Mesodermal cell (in vitro differentiated cells): ENCODE results near the gene CCDC47.

Experiments used
- H3K27ac ChIP-seq: 2 replicates; pipeline ENCODE4 v1.7.0; 2013; ENCODE audit warnings: mild to moderate bottlenecking, low read depth, low read length, moderate library complexity; ENCODE audit not compliant: severe bottlenecking
- H3K36me3 ChIP-seq: 2 replicates; pipeline ENCODE4 v1.7.1; 2013; ENCODE audit warnings: mild to moderate bottlenecking, low read length, moderate library complexity; ENCODE audit not compliant: control insufficient read depth, insufficient read depth
- H3K4me1 ChIP-seq: one replicate; pipeline ENCODE4 v1.7.1; 2013; ENCODE audit warnings: mild to moderate bottlenecking, low read length; ENCODE audit not compliant: insufficient read depth, control insufficient read depth, poor library complexity, severe bottlenecking
- H3K4me3 ChIP-seq: 2 replicates; pipeline ENCODE4 v1.7.0; 2013; ENCODE audit warnings: low read length, control low read depth, mild to moderate bottlenecking; ENCODE audit not compliant: insufficient read depth, poor library complexity, severe bottlenecking; ENCODE audit errors: extremely low read depth
- H3K9me3 ChIP-seq: 2 replicates; pipeline ENCODE4 v1.7.1; 2013; ENCODE audit warnings: mild to moderate bottlenecking, low read length, moderate library complexity; ENCODE audit not compliant: control insufficient read depth
- WGBS, 2 experiments: methylation state at CpG; one replicate each; pipeline ENCODE4 v1.1.5; 2013; ENCODE audit warnings: missing lambda C conversion rate in 2 of 2; ENCODE audit not compliant: insufficient coverage in 2 of 2; 5-methylcytosine and 5-hydroxymethylcytosine counted together

CCDC47 gene

GRCh38 chr17:63704259-63704576, 69.2 kb downstream of the CCDC47 start:
- H3K9me3 ChIP-seq = no peaks in the 10 kb centered on the region
- WGBS, 2 experiments = 97 to 100% methylated on average over 1 to 6 of the region's 11 CpGs
- H3K36me3 ChIP-seq = peaks cover 39% of the 10 kb centered on the region
- peaks cover 21% of the 10 kb centered on the region for H3K4me1 ChIP-seq
- H3K4me3 ChIP-seq = no peak overlapping the region
- H3K27ac ChIP-seq = no peak overlapping the region

- WGBS, 2 experiments = 97 to 98% methylated on average over 10 to 13 of the region's 16 CpGs
- Histone ChIP-seq H3K9me3 (no peaks in the 10 kb centered on the region), H3K4me1 (peaks cover 21% of the 10 kb centered on the region), H3K4me3 (no peak overlapping the region), H3K27ac (no peak overlapping the region), H3K36me3 (peaks cover 34% of the 10 kb centered on the region)
Measured at GRCh38 chr17:63703556-63704258, 69.7 kb downstream of the CCDC47 start.

GRCh38 chr17:63703029-63703428, 70.4 kb downstream of the CCDC47 start:
- no peaks in the 10 kb centered on the region for H3K9me3 ChIP-seq
- H3K27ac ChIP-seq = no peak overlapping the region
- peaks cover 33% of the 10 kb centered on the region for H3K36me3 ChIP-seq
- peaks cover 27% of the 10 kb centered on the region for H3K4me1 ChIP-seq
- 90 to 96% methylated on average over 5 of the region's 5 CpGs for WGBS, 2 experiments
- no peak overlapping the region for H3K4me3 ChIP-seq

- no peak overlapping the region for H3K4me3 ChIP-seq
- 95 to 98% methylated on average over 3 to 5 of the region's 6 CpGs for WGBS, 2 experiments
Measured at GRCh38 chr17:63702721-63703015, 70.7 kb downstream of the CCDC47 start.

GRCh38 chr17:63701868-63702720, 71.3 kb downstream of the CCDC47 start:
- Histone ChIP-seq H3K27ac (no peak overlapping the region), H3K4me1 (peaks cover 36% of the 10 kb centered on the region), H3K4me3 (no peak overlapping the region), H3K9me3 (no peaks in the 10 kb centered on the region), H3K36me3 (peaks cover 39% of the 10 kb centered on the region)
- 89 to 94% methylated on average over 9 to 16 of the region's 19 CpGs for WGBS, 2 experiments

More at GRCh38 chr17:63702721-63703015, 70.7 kb downstream of the CCDC47 start:
- Histone ChIP-seq H3K9me3 (no peaks in the 10 kb centered on the region), H3K4me1 (peaks cover 30% of the 10 kb centered on the region), H3K36me3 (peaks cover 35% of the 10 kb centered on the region), H3K27ac (no peak overlapping the region)

GRCh38 chr17:63701456-63701820, 72.0 kb downstream of the CCDC47 start:
- Histone ChIP-seq H3K36me3 (peaks cover 41% of the 10 kb centered on the region), H3K4me1 (peaks cover 36% of the 10 kb centered on the region), H3K9me3 (no peaks in the 10 kb centered on the region), H3K4me3 (peak overlapping the region; percentile 77), H3K27ac (peak overlapping the region; percentile 88)
- WGBS, 2 experiments = 86 to 89% methylated on average over 7 to 10 of the region's 10 CpGs

GRCh38 chr17:63700528-63701455, 72.6 kb downstream of the CCDC47 start:
- peaks cover 40% of the 10 kb centered on the region for H3K36me3 ChIP-seq
- peak overlapping the region; percentile 88 for H3K27ac ChIP-seq
- H3K4me1 ChIP-seq = peaks cover 36% of the 10 kb centered on the region
- WGBS, 2 experiments = 16 to 17% methylated on average over 72 to 77 of the region's 88 CpGs
- peak overlapping the region; percentile 77 for H3K4me3 ChIP-seq
- no peaks in the 10 kb centered on the region for H3K9me3 ChIP-seq

- 0% methylated on average over 88 to 95 of the region's 133 CpGs for WGBS, 2 experiments
- H3K4me1 ChIP-seq = peaks cover 36% of the 10 kb centered on the region
- H3K27ac ChIP-seq = peak within 1 kb of the TSS; percentile 88
- H3K9me3 ChIP-seq = no peaks in the 10 kb centered on the region
- H3K4me3 ChIP-seq = peak within 1 kb of the TSS; percentile 77
- peaks cover 37% of the 10 kb centered on the region for H3K36me3 ChIP-seq
Measured at GRCh38 chr17:63699638-63700527, 73.5 kb downstream of the CCDC47 start, which contains the start of gene LIMD2. TSS of gene LIMD2 (minus strand) at chr17:63700125. CDS start at chr17:63699298, 827 bp downstream.

- Histone ChIP-seq H3K9me3 (no peaks in the 10 kb centered on the region), H3K36me3 (peaks cover 40% of the 10 kb centered on the region), H3K4me3 (peak overlapping the region; percentile 77), H3K4me1 (peaks cover 36% of the 10 kb centered on the region), H3K27ac (peak overlapping the region; percentile 69)
- WGBS, 2 experiments = 3 to 6% methylated on average over 20 to 28 of the region's 45 CpGs
Measured at GRCh38 chr17:63698886-63699637, 74.3 kb downstream of the CCDC47 start.
